Activated naive CD4-positive, alpha-beta T cell treated with anti-CD3 and anti-CD28 coated beads, Interleukin-2, amount 10 ng/mL, durations not matched to agents 7 days and 5 days (primary cell): ENCODE data around the gene NISCH.

Source experiments
- CTCF ChIA-PET: fragments of 350-600 bp; sonication (Branson Sonifier 250); formaldehyde crosslinking; loops from one replicate; lab custom pipeline; 2021; ENCODE audit warnings: antibody characterized with exemption; lab: Charles Lee
- DNase-seq: peaks from one replicate; pipeline ENCODE4 v3.0.0-alpha.2; 2020
- H3K27ac Mint-ChIP-seq: one replicate; pipeline ENCODE4 v1.8.0; 2021; ENCODE audit warnings: mild to moderate bottlenecking, moderate library complexity, mixed read lengths
- H3K27me3 Mint-ChIP-seq: one replicate; pipeline ENCODE4 v1.8.0; 2021; ENCODE audit warnings: mild to moderate bottlenecking, mixed read lengths
- H3K36me3 Mint-ChIP-seq: one replicate; pipeline ENCODE4 v1.8.0; 2021; ENCODE audit warnings: mixed read lengths
- H3K4me1 Mint-ChIP-seq: one replicate; pipeline ENCODE4 v1.8.0; 2021; ENCODE audit warnings: mixed read lengths
- H3K4me3 Mint-ChIP-seq: one replicate; pipeline ENCODE4 v1.8.0; 2021; ENCODE audit warnings: mild to moderate bottlenecking, moderate library complexity, mixed read lengths
- H3K9me3 Mint-ChIP-seq: one replicate; pipeline ENCODE4 v1.8.0; 2021; ENCODE audit warnings: mixed read lengths

The NISCH gene

GRCh38 chr3:52504977-52505376, 49.6 kb downstream of the NISCH start:
- H3K4me3 Mint-ChIP-seq = no peak overlapping the region
- H3K27ac Mint-ChIP-seq = no peak overlapping the region
- no peaks in the 10 kb centered on the region for H3K9me3 Mint-ChIP-seq
- H3K27me3 Mint-ChIP-seq = peaks cover 4% of the 10 kb centered on the region
- no peaks in the 10 kb centered on the region for H3K36me3 Mint-ChIP-seq
- CTCF ChIA-PET = no interaction called here
- no peak for DNase-seq
- H3K4me1 Mint-ChIP-seq = no peaks in the 10 kb centered on the region

- Mint-ChIP-seq H3K4me1 (no peaks in the 10 kb centered on the region), H3K36me3 (no peaks in the 10 kb centered on the region), H3K9me3 (no peaks in the 10 kb centered on the region), H3K27ac (no peak overlapping the region), H3K4me3 (no peak overlapping the region), H3K27me3 (peaks cover 4% of the 10 kb centered on the region)
- DNase-seq = no peak
- CTCF ChIA-PET = no interaction called here
Observed at GRCh38 chr3:52506266-52506966, 51.0 kb downstream of the NISCH start.

- Mint-ChIP-seq H3K27ac (no peak overlapping the region), H3K4me3 (no peak overlapping the region), H3K27me3 (peaks cover 8% of the 10 kb centered on the region), H3K9me3 (no peaks in the 10 kb centered on the region), H3K36me3 (no peaks in the 10 kb centered on the region), H3K4me1 (no peaks in the 10 kb centered on the region)
- no peak for DNase-seq
- CTCF ChIA-PET = no interaction called here
Observed at GRCh38 chr3:52507359-52507758, 52.0 kb downstream of the NISCH start.

- CTCF ChIA-PET = no interaction called here
- peaks cover 8% of the 10 kb centered on the region for H3K27me3 Mint-ChIP-seq
- no peak for DNase-seq
- no peaks in the 10 kb centered on the region for H3K36me3 Mint-ChIP-seq
- no peak overlapping the region for H3K27ac Mint-ChIP-seq
- no peaks in the 10 kb centered on the region for H3K4me1 Mint-ChIP-seq
- no peak overlapping the region for H3K4me3 Mint-ChIP-seq
- H3K9me3 Mint-ChIP-seq = no peaks in the 10 kb centered on the region
Observed at GRCh38 chr3:52509753-52510328, 54.4 kb downstream of the NISCH start.

GRCh38 chr3:52511509-52511908, 56.1 kb downstream of the NISCH start:
- no peaks in the 10 kb centered on the region for H3K9me3 Mint-ChIP-seq
- no peak overlapping the region for H3K4me3 Mint-ChIP-seq
- no peak for DNase-seq
- no peaks in the 10 kb centered on the region for H3K4me1 Mint-ChIP-seq
- CTCF ChIA-PET = interaction anchor here (0.9 to 1.1 kb wide), 2 partner anchors 18 to 65 kb away, joined by 3 read pairs; no protein-coding TSS in a partner anchor
- peaks cover 14% of the 10 kb centered on the region for H3K27me3 Mint-ChIP-seq
- no peaks in the 10 kb centered on the region for H3K36me3 Mint-ChIP-seq
- no peak overlapping the region for H3K27ac Mint-ChIP-seq

GRCh38 chr3:52512105-52512504, 56.7 kb downstream of the NISCH start:
- Mint-ChIP-seq H3K9me3 (no peaks in the 10 kb centered on the region), H3K27me3 (peaks cover 13% of the 10 kb centered on the region), H3K4me1 (no peaks in the 10 kb centered on the region), H3K36me3 (no peaks in the 10 kb centered on the region), H3K4me3 (no peak overlapping the region), H3K27ac (no peak overlapping the region)
- CTCF ChIA-PET = interaction anchor here (0.9 to 1.1 kb wide), 2 partner anchors 17 to 66 kb away, joined by 3 read pairs; no protein-coding TSS in a partner anchor
- no peak for DNase-seq

- DNase-seq = no peak
- H3K36me3 Mint-ChIP-seq = no peaks in the 10 kb centered on the region
- no peaks in the 10 kb centered on the region for H3K4me1 Mint-ChIP-seq
- no peak overlapping the region for H3K4me3 Mint-ChIP-seq
- H3K27me3 Mint-ChIP-seq = peaks cover 9% of the 10 kb centered on the region
- no peak overlapping the region for H3K27ac Mint-ChIP-seq
- CTCF ChIA-PET = no interaction called here
- no peaks in the 10 kb centered on the region for H3K9me3 Mint-ChIP-seq
Observed at GRCh38 chr3:52512727-52513126, 57.3 kb downstream of the NISCH start.

GRCh38 chr3:52513281-52513680, 57.9 kb downstream of the NISCH start:
- CTCF ChIA-PET = no interaction called here
- DNase-seq = no peak
- no peaks in the 10 kb centered on the region for H3K36me3 Mint-ChIP-seq
- H3K27me3 Mint-ChIP-seq = peaks cover 9% of the 10 kb centered on the region
- no peaks in the 10 kb centered on the region for H3K4me1 Mint-ChIP-seq
- no peak overlapping the region for H3K27ac Mint-ChIP-seq
- H3K9me3 Mint-ChIP-seq = no peaks in the 10 kb centered on the region
- H3K4me3 Mint-ChIP-seq = no peak overlapping the region

GRCh38 chr3:52514576-52514975, 59.2 kb downstream of the NISCH start:
- Mint-ChIP-seq H3K4me3 (no peak overlapping the region), H3K36me3 (no peaks in the 10 kb centered on the region), H3K27ac (no peak overlapping the region), H3K27me3 (peaks cover 9% of the 10 kb centered on the region), H3K9me3 (no peaks in the 10 kb centered on the region), H3K4me1 (no peaks in the 10 kb centered on the region)
- DNase-seq = no peak
- CTCF ChIA-PET = no interaction called here

- CTCF ChIA-PET = no interaction called here
Observed at GRCh38 chr3:52515192-52515591, 59.8 kb downstream of the NISCH start.

GRCh38 chr3:52516509-52517195, 61.2 kb downstream of the NISCH start:
- H3K27me3 Mint-ChIP-seq = peaks cover 7% of the 10 kb centered on the region
- no peak overlapping the region for H3K4me3 Mint-ChIP-seq
- no peaks in the 10 kb centered on the region for H3K4me1 Mint-ChIP-seq
- no peaks in the 10 kb centered on the region for H3K36me3 Mint-ChIP-seq
- H3K9me3 Mint-ChIP-seq = no peaks in the 10 kb centered on the region
- DNase-seq = no peak
- no peak overlapping the region for H3K27ac Mint-ChIP-seq
- CTCF ChIA-PET = interaction anchor here (0.6 kb wide), 1 partner anchor 222 kb away, joined by 3 read pairs; no protein-coding TSS in a partner anchor

More at GRCh38 chr3:52515192-52515591, 59.8 kb downstream of the NISCH start:
- Mint-ChIP-seq H3K4me1 (no peaks in the 10 kb centered on the region), H3K36me3 (no peaks in the 10 kb centered on the region), H3K27ac (no peak overlapping the region), H3K27me3 (peaks cover 9% of the 10 kb centered on the region), H3K9me3 (no peaks in the 10 kb centered on the region), H3K4me3 (no peak overlapping the region)
- no peak for DNase-seq

- no peaks in the 10 kb centered on the region for H3K36me3 Mint-ChIP-seq
Observed at GRCh38 chr3:52517796-52518722, 62.7 kb downstream of the NISCH start.

GRCh38 chr3:52518723-52519444, 63.5 kb downstream of the NISCH start:
- CTCF ChIA-PET = no interaction called here
- no peaks in the 10 kb centered on the region for H3K36me3 Mint-ChIP-seq
- peaks cover 5% of the 10 kb centered on the region for H3K27me3 Mint-ChIP-seq
- H3K4me3 Mint-ChIP-seq = no peak overlapping the region
- H3K4me1 Mint-ChIP-seq = no peaks in the 10 kb centered on the region
- no peak overlapping the region for H3K27ac Mint-ChIP-seq
- DNase-seq = no peak
- H3K9me3 Mint-ChIP-seq = no peaks in the 10 kb centered on the region

More at GRCh38 chr3:52517796-52518722, 62.7 kb downstream of the NISCH start:
- CTCF ChIA-PET = no interaction called here
- Mint-ChIP-seq H3K27ac (no peak overlapping the region), H3K4me3 (no peak overlapping the region), H3K4me1 (no peaks in the 10 kb centered on the region), H3K27me3 (peaks cover 5% of the 10 kb centered on the region), H3K9me3 (no peaks in the 10 kb centered on the region)
- DNase-seq = no peak
